HEK293 (cell line): ENCODE results near the gene ZSCAN31.

Experiments used
- BCL11A ChIP-seq: fragments of 450-650 bp; formaldehyde crosslinking; IDR thresholded peaks from 2 replicates; pipeline ENCODE4 v1.5.1; 2016; ENCODE audit warnings: low read depth, missing biosample characterization, missing genetic modification characterization
- BCL11B ChIP-seq: fragments of 450-650 bp; formaldehyde crosslinking; IDR thresholded peaks from 2 replicates; pipeline ENCODE4 v1.5.1; 2016; ENCODE audit warnings: low read depth, missing biosample characterization, missing genetic modification characterization
- ZNF24 ChIP-seq: fragments of 450-650 bp; formaldehyde crosslinking; IDR thresholded peaks from 2 replicates; pipeline ENCODE4 v1.5.1; 2016; ENCODE audit warnings: missing biosample characterization, missing genetic modification characterization
- ZNF274 ChIP-seq, 2 experiments: fragments of 200-500 bp in 1 of 2; fragments of 450-650 bp in 1 of 2; sonication (Bioruptor generic) in 1 of 2; formaldehyde crosslinking in 1 of 2; IDR thresholded peaks; 2 replicates each; pipeline versions ENCODE4 v1.5.1 to v1.6.1; 2014 to 2016; ENCODE audit warnings: borderline replicate concordance in 1 of 2, inconsistent platforms in 1 of 2, low read length in 1 of 2, missing biosample characterization in 1 of 2, missing genetic modification characterization in 1 of 2
- ZNF311 ChIP-seq: fragments of 450-650 bp; formaldehyde crosslinking; IDR thresholded peaks from 2 replicates; pipeline ENCODE4 v1.5.1; 2017; ENCODE audit warnings: missing biosample characterization, missing genetic modification characterization, borderline replicate concordance
- ZNF324 ChIP-seq: fragments of 450-650 bp; formaldehyde crosslinking; IDR thresholded peaks from 2 replicates; pipeline ENCODE4 v1.5.1; 2016; ENCODE audit warnings: missing biosample characterization, missing genetic modification characterization
- TF ChIP-seq, protein P1 (sequence below): fragments of 450-650 bp; formaldehyde crosslinking; IDR thresholded peaks from 2 replicates; pipeline ENCODE4 v1.5.1; 2016; ENCODE audit warnings: missing biosample characterization, missing genetic modification characterization

DNA sequence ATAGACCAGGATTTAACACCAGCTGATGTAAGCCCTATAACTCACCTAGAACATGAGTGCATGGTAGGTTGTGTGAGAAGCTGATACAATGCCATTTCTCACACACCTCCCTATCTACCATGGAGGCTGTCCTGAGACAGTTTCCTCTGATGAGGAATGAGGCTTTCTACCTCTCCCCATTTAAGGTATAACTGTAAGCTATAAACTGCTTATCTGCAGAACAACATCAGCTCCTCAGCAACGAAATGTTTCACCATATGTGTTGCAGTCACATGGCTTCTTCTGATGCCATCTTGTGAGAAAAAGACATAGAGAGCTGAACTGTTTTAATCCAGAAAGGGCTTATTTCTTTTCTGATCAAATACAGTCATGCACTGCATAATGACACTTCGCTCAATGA lies 34.5 kb upstream of the ZSCAN31 start:
- TF ChIP-seq BCL11A (tag by site-specific recombination) (no peak), ZNF274 (IDR thresholded peaks at IDR 0.05; ENCODE audit: low read length) (no peak), ZNF274 (tag by site-specific recombination; IDR thresholded peaks at IDR 0.05; ENCODE audit: borderline replicate concordance) (no peak), ZNF24 (tag by site-specific recombination) (no peak), ZNF324 (tag by site-specific recombination) (no peak), BCL11B (no peak), ZNF311 (tag by site-specific recombination) (no peak)
- TF ChIP-seq, protein P1, sequence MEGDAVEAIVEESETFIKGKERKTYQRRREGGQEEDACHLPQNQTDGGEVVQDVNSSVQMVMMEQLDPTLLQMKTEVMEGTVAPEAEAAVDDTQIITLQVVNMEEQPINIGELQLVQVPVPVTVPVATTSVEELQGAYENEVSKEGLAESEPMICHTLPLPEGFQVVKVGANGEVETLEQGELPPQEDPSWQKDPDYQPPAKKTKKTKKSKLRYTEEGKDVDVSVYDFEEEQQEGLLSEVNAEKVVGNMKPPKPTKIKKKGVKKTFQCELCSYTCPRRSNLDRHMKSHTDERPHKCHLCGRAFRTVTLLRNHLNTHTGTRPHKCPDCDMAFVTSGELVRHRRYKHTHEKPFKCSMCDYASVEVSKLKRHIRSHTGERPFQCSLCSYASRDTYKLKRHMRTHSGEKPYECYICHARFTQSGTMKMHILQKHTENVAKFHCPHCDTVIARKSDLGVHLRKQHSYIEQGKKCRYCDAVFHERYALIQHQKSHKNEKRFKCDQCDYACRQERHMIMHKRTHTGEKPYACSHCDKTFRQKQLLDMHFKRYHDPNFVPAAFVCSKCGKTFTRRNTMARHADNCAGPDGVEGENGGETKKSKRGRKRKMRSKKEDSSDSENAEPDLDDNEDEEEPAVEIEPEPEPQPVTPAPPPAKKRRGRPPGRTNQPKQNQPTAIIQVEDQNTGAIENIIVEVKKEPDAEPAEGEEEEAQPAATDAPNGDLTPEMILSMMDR: no peak
